NCI-H146 (cell line): ENCODE measurements around the gene GSTM5.
"Not testable (repeated sequence)": the region's sequence is repeated elsewhere in the genome, so short reads cannot be mapped to it uniquely, and the experiment has no call there.

ENCODE experiments used
- DNase-seq: peaks from one replicate; lab custom pipeline; 2025; lab: John Stamatoyannopoulos, UW

Gene GSTM5

DNA sequence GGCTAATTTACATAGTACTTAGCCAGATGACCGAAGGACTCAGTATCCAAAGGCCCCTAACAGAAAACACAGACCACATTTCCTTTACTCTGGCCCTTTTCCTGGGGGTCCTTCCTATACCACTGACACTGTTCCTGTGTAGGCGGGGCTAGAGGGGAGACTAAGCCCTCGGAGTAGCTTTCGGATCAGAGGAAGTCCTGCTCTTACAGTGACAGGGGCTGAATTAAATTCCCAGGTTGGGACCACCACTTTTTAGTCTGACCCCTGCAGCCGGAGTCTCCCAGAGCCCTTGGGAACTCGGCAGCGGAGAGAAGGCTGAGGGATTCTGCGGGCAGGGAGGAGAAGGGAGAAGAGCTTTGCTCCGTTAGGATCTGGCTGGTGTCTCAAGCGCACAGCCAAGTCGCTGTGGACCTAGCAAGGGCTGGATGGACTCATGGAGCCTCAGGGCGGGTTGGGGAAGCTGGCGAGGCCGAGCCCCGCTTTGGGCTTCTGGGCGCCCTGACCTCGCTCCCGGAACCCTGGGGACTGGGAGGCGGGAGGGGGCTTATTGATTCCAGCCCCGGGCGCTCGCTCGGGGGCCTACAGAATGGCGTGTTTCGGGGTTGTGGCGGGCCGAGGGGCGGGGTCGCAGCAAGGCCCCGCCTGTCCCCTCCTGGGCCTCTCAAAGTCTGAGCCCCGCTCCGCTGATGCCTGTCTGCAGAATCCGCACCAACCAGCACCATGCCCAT lies at the start of gene GSTM5:
Gene GSTM5, plus strand, starts transcription at position 659 of the 728 bp plus-strand sequence. Its CDS starts 62 bp downstream, at position 721.
- DNase-seq, result not testable (repeated sequence)

DNA sequence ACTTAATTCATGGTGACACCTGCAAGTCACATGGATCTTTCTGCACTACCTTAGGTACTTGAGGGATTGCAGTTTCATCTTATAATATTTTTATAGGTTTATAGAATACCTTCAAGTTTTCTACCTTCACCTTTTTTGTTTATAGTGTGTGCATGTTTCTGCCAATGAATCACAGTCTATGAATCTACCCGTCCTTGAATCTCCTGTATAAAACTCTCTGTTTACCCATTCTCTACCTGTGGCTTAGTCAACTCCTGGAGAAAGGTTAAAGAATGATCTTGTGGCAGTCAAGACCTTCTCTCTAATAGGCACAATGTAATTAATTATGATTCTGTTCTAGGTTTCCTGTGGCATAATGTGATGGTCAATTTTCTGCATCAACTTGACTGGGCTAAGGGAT lies 47.4 kb upstream of the GSTM5 start:
- DNase-seq, result no peak

DNA sequence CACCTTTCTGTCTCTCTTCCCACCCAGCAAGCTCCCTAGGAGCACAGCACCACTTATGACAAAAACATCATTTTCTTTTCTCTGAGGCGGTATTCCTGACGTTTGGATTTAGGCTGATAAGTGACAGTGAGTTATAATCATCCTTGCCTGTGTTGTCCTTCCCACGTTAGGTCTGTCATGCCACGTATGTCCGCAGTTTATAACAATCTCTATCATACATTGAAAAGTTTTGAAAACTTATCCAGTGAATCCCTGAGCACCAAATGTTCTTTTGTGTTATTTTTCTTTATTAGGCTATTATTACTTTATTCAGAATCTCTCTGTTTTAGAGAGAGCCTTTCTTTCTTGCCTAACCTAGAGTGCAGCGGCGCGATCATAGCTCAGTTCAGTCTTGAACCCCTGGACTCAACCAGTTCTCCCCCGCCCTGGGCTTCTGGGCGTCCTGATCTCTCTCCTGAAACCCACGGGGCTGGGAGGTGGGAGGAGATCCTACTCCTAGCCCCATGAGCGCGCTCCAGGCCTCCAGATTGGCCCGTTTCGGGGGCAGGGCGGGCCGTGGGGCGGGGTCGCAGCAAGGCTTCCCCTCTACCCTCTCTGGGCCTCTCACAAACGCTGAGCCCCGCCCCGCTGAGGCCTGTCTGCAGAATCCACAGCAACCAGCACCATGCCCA lies 44.5 kb upstream of the GSTM5 start, which contains the start of gene GSTM2:
Gene GSTM2, plus strand, starts transcription at position 606 of the 671 bp plus-strand sequence. Its CDS starts 59 bp downstream, at position 665.
- peak; percentile 85 for DNase-seq

DNA sequence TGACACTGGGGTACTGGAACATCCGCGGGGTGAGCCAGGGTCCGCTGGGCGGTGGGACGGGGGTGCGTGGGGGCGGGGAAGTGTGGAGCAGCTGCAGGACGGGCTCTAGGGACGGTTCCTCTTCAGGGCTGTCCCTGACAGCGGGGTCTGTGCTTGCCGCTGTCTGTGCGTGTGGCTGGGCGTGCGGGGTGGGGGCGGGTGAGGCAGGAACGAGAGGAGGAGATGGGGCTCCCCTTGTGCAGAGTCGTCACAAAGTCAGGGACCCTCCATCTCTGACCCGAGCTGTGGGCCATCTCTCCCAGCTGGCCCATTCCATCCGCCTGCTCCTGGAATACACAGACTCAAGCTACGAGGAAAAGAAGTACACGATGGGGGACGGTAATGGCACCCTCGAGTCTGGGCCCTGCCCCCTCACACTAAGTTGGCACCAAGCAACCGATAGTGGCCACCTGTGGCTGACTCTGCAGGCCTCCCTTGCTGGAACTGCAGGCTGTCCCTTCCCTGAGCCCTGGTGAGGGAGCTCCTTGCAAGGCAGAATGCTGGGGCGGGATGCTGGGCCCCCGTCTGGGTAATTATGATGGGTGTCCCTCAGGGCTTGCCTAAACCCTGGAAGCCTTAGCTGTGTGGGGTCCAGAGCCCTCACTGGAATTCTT lies 43.8 kb upstream of the GSTM5 start:
- no peak for DNase-seq

DNA sequence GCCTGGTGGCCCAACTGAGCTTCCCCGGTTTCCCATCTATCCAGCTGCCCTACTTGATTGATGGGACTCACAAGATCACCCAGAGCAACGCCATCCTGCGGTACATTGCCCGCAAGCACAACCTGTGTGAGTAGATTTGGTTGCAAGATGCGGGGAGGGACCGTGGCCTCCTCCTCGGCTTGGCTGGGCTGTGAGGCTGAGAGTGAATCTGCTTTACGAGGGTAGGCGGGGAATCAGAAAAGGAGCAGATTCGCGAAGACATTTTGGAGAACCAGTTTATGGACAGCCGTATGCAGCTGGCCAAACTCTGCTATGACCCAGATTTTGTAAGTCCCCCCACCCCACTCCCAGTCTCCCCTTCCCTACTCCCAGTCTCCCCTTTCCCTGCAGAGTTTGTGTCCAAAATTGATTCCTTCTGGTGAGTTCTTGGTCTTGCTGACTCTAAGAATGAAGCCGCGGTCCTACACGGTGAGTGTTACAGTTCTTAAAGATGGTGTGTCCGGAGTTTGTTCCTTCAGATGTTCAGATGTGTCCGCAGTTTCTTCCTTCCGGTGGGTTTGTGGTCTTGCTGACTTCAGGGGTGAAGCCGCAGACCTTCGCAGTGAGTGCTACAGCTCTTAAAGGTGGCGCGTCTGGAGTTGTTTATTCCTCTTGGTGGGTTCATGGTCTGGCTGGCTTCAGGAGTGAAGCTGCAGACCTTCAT lies 42.7 kb upstream of the GSTM5 start:
- no peak for DNase-seq

DNA sequence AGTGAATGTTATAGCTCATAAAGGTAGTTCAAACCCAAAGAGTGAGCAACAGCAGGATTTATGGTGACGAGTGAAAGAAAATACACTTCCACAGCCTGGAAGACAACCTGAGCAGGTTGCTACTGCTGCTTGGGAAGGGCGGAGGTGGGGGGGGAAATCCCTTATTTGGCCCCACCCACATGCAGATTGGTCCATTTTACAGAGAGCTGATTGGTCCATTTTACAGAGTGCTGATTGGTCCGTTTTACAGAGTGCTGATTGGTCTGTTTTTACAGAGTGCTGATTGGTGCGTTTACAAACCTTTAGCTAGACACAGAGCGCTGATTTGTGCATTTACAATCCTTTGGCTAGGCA lies 42.1 kb upstream of the GSTM5 start:
- not testable (repeated sequence) for DNase-seq

DNA sequence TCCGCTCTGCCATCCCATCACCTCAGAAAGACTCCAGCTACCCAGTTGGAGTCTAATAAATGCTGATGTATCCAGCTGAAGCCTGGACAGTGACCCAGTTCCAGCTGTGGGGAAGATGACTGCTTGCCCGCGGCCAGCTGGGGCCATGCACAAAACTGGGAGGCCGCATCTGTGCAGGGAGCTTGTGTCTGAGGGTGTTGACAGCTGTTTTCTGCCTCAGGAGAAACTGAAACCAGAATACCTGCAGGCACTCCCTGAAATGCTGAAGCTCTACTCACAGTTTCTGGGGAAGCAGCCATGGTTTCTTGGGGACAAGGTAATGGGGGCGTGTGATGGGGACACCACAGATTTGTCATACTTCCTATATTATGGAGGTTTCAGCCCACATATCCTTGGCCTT lies 41.0 kb upstream of the GSTM5 start:
- no peak for DNase-seq

DNA sequence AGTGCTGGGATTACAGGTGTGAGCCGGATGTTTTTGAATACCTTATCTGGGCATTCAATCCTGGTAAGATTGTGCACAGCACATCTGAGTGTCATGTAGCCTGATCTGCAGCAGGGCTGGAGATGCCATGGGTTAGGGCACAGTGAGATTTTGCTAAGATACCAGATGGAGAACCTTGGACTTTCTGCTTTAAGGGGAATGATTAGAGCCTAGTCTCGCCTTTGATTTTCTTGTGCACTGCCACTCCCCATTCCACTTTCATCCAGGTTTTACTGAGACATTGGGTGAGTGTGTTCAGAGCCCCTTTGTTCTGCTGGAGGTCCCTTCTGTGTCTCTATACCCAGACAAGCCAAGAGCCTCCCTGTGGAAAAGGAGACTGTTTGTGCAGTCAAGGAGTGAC lies 38.2 kb upstream of the GSTM5 start:
- not testable (repeated sequence) for DNase-seq

DNA sequence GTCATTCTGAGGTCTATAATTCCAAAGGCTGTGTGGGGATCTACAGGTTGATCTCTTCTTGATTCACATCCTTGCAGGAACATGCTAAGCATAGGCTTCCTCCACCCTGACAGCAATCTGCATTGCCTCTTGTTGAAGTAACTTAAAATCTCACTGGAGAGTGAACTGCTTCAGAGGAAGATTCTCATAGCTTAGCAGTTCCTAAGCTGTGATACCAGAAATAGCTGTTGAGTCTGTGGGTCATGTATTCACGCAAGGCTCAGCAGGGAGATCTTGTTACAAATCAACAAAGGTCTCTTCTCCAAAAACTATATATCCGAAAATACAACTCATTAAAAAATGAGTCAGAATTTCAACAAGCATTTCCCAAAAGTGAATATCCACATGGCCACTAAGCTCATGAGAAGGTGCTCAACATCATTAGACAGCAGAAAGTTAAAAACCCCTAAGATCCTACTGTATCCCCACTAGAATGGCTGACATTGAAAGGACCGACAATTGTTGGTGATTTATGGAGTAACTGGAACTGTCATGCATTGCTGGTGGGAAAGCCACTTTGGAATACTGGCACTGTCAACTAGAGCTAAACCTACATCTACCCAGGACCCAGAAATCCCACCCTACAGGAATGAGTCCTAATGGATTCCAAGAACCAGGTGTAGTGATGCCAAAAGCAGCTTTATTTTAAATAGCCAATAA lies 35.2 kb upstream of the GSTM5 start:
- DNase-seq, result not testable (repeated sequence)

DNA sequence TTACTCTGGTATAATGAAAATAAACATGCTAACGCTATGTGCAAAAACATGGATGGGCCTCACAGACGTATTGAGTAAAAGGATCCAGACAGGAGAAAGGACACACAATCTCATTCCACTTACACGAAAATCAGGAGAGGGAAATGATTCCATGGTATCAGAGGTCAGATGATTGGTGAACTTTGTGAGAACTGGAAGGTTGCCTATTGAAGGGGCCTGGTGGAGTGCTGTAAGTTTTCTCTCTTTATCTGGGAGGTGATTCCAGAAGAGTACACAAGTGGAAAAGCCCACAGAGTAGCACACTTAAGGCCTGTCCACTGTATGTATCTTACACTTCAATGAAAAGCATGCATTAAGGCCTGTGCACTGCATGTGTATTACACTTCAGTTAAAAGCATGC lies 34.6 kb upstream of the GSTM5 start:
- no peak for DNase-seq

DNA sequence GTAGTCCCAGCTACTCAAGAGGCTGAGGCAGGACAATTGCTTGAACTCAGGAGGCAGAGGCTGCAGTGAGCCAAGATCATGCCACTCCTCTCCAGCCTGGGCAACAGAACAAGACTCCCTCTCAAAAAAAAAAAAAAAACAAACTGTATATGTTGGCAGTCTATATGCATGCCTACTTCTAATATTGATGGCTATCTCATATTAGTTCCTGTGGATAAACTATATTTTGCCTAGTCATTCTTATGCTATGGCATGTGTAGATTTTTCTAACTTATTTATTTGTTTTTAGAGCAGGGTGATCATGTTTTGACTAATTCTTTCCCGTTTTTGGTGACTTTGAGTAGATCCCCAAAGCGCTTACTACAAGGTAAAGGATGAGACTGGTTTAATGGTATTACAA lies 33.4 kb upstream of the GSTM5 start:
- not testable (repeated sequence) for DNase-seq

DNA sequence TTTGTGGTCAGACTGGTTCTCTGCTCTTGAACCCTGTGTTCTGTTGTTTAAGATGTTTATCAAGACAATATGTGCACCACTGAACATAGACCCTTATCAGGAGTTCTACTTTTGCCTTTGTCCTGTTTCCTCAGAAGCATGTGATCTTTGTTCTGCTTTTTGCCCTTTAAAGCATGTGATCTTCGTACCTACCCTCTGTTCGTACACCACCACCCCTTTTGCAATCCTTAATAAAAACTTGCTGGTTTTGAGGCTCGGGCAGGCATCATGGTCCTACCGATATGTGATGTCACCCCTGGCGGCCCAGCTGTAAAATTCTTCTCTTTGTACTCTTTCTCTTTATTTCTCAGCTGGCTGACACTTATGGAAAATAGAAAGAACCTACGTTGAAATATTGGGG lies 27.3 kb upstream of the GSTM5 start:
- DNase-seq, result not testable (repeated sequence)

DNA sequence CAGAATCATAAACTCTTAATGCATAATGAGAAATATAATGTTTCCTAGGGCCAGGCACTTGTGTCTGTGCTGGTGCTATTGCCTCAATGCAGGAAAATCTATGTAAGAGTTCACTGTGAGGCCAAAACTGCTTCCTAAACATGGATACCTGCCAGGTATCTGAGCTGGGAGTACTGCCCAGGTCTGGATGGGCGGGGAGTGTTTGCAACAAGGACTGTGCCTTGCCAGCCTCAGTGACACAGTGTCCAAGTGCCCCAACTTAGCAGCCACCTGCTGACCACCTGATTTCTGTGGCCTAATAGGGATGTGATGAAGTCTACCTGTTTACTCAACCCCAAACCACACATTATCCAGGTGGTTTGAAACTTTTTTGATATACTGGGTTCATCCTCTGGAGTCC lies 26.7 kb upstream of the GSTM5 start:
- not testable (repeated sequence) for DNase-seq

DNA sequence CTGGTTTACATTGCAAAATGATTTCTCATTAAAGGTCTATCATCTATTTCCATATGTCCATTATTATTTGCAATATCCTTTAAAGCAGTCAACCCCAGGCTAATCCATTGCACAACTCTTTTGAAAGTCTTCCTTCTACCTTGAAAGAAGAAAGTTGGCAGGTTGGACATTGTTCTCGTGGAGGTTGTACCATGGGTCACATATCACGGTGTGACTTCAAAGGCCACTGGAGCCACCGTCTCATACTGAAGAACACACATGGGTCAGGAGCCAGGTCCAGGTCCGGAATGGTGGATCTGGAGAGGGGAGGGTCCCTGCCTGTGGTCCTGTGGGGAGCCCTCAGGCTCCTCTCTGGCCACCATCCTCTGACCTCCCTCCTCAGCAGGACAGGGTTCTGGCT lies 26.2 kb upstream of the GSTM5 start:
- DNase-seq, result not testable (repeated sequence)

DNA sequence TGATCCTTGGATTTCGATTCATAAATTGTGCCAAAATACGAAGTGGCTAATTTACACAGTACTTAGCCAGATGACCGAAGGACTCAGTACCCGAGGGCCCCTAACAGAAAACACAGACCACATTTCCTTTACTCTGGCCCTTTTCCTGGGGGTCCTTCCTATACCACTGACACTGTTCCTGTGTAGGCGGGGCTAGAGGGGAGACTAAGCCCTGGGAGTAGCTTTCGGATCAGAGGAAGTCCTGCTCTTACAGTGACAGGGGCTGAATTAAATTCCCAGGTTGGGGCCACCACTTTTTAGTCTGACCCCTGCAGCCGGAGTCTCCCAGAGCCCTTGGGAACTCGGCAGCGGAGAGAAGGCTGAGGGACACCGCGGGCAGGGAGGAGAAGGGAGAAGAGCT lies 24.9 kb upstream of the GSTM5 start:
- DNase-seq, result not testable (repeated sequence)

DNA sequence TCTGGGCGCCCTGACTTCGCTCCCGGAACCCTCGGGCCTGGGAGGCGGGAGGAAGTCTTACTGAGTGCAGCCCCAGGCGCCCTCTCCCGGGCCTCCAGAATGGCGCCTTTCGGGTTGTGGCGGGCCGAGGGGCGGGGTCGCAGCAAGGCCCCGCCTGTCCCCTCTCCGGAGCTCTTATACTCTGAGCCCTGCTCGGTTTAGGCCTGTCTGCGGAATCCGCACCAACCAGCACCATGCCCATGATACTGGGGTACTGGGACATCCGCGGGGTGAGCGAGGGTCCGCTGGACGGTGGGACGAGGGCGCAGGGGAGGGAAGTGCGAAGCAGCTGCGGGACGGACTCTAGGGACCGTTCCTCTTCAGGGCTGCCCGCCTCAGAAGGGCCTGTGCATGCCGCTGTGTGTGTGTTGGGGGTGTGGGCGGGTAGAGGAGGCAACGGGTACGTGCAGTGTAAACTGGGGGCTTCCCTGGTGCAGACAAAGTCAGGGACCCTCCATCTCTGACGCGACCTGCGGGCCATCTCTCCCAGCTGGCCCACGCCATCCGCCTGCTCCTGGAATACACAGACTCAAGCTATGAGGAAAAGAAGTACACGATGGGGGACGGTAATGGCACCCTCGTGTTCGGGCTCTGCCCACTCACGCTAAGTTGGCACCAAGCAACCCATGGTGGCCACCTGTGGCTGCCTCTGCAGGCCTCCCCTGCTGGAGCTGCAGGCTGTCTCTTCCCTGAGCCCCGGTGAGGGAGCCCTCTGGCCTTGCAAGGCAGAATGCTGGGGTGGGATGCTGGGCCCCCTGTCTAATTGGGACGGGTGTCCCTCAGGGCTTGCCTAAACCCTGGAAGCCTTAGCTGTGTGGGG lies 24.2 kb upstream of the GSTM5 start, which contains the start of gene GSTM1:
Gene GSTM1, plus strand, starts transcription at position 177 of the 859 bp plus-strand sequence. Its CDS starts 57 bp downstream, at position 234.
- no peak for DNase-seq

DNA sequence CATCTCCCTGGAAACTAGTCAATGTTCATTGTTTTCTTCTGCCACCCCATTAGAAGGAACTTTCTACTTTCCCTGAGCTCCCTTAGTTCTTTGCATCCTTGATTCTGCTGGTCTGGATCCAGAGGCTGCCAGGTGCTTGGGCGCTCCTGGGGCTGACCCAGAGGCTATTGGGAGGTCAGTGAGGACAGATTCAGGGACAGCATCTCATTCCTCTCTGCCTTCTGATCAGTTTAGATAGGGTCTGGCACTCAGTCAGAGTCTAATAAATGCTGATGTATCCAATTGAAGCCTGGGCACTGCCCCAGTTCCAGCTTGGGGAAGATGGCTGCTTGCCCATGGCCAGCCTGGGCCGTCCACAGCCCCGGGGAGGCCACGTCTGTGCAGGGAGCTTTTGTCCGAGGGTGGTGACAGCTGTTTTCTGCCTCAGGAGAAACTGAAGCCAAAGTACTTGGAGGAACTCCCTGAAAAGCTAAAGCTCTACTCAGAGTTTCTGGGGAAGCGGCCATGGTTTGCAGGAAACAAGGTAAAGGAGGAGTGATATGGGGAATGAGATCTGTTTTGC lies 22.1 kb upstream of the GSTM5 start:
- DNase-seq, result no peak

DNA sequence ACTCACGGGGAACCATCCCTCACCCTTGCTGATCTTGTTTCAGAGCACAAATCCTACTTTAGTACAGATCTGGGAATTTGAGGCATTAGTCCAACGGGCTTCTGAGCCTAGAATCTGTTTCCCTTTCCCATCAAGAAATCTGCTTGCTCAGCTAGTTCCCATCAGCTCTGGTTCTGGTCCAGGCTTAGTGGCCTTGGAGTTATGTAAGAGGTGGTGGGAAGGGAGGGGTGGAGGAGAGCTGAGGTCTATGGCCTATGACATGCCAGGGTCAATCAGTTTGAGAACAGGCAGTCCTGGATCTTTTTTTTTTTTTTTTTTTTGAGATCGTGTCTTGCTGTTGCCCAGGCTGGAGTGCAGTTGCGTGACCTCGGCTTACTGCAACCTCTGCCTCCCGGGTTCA lies 20.3 kb upstream of the GSTM5 start:
- DNase-seq, result no peak

DNA sequence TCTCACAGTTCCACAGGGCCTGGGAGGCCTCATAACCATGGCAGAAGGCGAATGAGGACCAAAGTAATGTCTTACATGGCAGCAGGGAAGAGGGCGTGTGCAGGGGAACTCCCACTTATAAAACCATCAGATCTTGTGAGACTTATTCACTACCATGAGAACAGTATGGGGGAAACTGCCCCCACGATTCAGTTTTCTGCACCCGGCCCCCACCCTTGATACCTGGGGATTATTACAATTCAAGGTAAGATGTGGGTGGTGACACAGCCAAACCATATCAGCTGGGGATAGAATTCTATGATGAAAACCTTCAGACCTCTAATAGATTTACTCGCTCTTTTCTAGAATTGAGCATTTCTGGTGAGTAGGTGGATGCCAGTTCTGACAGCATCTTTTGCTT lies 17.7 kb upstream of the GSTM5 start:
- not testable (repeated sequence) for DNase-seq

DNA sequence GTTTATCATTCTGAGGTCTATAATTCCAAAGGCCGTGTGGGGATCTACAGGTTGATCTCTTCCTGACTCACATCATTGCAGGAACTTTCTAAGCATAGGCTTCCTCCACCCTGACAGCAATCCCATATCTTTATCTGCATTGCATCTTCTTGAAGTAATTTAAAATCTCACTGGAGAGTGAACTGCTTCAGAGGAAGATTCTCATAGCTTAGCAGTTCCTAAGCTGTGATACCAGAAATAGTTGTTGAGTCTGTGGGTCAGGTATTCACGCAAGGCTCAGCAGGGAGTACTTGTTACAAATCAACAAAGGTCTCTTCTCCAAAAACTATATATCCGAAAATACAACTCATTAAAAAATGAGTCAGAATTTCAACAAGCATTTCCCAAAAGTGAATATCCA lies 16.9 kb upstream of the GSTM5 start:
- not testable (repeated sequence) for DNase-seq
